Measurements from ENCODE around the gene PTPRE. TPM values are rescaled to one million over a fixed set of nuclear protein-coding genes. Genes with fewer than 3 reads are reported as not detected.

PTPRE gene
- total and polyA plus RNA-seq, 9 donors, result 2.1 to 15.5 (median 6.9) TPM

DNA sequence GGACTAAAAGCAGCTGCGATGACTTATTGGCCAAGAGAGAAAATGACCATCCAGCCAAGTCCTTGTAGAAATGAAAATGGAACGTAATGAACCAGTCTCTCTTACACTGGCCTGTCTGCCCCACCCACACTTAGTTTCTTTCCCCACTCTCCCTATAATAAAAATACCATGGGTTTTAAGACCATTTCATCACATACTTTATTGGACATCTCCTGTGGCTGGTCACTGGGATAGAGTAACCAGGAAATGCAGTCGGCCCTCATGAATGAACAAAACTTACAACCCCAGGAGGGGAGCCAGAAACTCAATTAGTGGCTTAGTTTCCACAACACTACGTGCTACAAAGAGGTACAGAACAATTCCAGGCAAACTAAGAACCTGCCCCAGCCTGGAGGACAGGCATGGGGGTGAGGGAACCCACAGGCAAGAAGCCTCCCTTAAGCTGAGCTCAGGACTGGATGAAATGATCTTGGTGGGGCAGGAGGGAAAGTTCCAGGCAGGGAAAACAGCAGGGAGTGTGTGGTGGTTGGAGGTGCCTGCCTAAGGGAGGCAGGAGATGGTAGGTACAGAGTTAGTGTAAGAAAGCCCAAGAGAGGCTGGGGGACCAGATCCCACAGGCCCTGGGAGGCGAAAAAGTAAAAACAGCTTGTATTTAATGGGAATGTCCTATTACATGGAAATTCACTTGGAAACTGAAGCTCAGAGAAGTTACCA, 189.7 kb downstream of the PTPRE start:
- Histone ChIP-seq H3K36me3 (no peaks in the 10 kb centered on the region), H3K27me3 (no peaks in the 10 kb centered on the region), H3K4me3 (no peak overlapping the region), H3K4me1 (ENCODE audit: insufficient read depth) (no peaks in the 10 kb centered on the region), H3K9me3 (no peaks in the 10 kb centered on the region), H3K27ac (no peak overlapping the region)
- WGBS, 3 donors, result 89 to 91% (median 89%) methylated on average over 5 of the region's 5 CpGs
- TF ChIP-seq EP300 (IDR thresholded peaks at IDR 0.05), result no peak
- intact Hi-C loops (cut with DNase I), result no loop called here
- no peak for DNase-seq

DNA sequence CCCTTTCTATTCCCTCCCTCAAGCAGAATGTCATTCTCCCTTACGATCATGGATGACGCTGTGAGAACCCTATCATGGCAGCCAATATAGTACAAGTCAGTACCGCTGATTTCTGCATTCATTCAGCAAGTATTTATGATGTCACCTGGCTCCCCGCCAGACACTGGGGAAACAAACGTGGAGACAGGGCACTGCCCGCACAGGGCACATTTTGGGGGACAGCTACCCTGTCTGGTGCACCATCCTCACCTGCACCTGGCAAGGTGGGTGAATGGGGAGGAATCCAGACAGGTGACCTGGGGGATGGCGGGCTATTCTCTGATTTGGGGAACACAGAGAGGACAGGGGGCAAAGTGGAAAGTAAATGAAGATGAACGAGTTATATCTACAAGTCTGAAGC, 190.9 kb downstream of the PTPRE start:
- no peaks in the 10 kb centered on the region for H3K36me3 ChIP-seq
- no peaks in the 10 kb centered on the region for H3K4me1 ChIP-seq (ENCODE audit: insufficient read depth)
- no peak overlapping the region for H3K27ac ChIP-seq
- no peak for TF ChIP-seq EP300 (IDR thresholded peaks at IDR 0.05)
- intact Hi-C loops (cut with DNase I), result no loop called here
- H3K27me3 ChIP-seq, result no peaks in the 10 kb centered on the region
- WGBS, 3 donors, result 81 to 84% (median 84%) methylated on average over 8 of the region's 8 CpGs
- H3K4me3 ChIP-seq, result no peak overlapping the region
- DNase-seq, result no peak
- no peaks in the 10 kb centered on the region for H3K9me3 ChIP-seq

DNA sequence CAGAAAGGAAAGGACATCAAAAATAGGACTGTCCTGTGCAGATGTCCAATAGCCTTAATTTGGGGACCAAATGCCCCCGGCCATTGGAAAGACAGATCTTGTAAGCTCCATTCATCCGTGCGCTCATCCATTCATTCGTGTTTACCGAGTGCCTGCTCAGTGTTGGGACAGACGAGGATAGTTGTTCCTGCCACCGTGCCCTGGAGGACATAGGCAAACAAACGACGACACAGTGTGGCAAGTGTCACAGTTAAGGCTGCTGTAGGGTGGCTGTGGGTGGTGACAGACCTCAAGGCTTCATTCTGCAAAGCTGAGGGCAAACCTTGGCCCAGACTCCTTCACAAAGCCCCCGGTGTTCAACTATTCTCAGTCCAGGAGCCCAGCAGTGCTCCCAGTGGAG, 191.7 kb downstream of the PTPRE start:
- DNase-seq, result no peak
- H3K4me1 ChIP-seq (ENCODE audit: insufficient read depth), result no peaks in the 10 kb centered on the region
- TF ChIP-seq POLR2A (IDR thresholded peaks at IDR 0.05) (no peak), EP300 (IDR thresholded peaks at IDR 0.05) (no peak)
- TF ChIP-seq, protein P1, sequence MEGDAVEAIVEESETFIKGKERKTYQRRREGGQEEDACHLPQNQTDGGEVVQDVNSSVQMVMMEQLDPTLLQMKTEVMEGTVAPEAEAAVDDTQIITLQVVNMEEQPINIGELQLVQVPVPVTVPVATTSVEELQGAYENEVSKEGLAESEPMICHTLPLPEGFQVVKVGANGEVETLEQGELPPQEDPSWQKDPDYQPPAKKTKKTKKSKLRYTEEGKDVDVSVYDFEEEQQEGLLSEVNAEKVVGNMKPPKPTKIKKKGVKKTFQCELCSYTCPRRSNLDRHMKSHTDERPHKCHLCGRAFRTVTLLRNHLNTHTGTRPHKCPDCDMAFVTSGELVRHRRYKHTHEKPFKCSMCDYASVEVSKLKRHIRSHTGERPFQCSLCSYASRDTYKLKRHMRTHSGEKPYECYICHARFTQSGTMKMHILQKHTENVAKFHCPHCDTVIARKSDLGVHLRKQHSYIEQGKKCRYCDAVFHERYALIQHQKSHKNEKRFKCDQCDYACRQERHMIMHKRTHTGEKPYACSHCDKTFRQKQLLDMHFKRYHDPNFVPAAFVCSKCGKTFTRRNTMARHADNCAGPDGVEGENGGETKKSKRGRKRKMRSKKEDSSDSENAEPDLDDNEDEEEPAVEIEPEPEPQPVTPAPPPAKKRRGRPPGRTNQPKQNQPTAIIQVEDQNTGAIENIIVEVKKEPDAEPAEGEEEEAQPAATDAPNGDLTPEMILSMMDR (IDR thresholded peaks at IDR 0.05), result no peak
- no peak overlapping the region for H3K4me3 ChIP-seq
- no peaks in the 10 kb centered on the region for H3K9me3 ChIP-seq
- H3K27ac ChIP-seq, result no peak overlapping the region
- 95 to 98% (median 96%) methylated on average over 10 of the region's 10 CpGs for WGBS, 3 donors
- no peaks in the 10 kb centered on the region for H3K36me3 ChIP-seq
- intact Hi-C loops (cut with DNase I), result no loop called here
- no peaks in the 10 kb centered on the region for H3K27me3 ChIP-seq

DNA sequence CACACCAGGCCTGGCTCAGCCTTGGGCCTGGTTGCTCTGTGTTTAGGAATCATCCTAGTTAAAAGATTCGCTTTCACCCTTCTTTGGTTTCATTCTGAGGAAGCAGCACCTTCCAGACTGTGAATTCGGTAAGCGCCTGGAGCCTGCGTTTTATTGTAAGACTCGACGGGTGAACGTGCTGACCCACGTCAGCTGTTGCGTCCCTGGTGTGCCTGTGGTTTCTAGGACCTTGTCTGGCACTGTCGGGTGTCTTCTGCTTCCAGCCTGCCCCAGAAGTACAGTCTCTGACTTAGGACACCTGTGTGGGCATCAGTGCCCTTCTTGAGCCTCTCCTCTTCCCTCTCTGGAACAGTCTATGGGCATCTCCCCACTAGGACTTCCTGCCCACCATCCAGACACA, 193.0 kb downstream of the PTPRE start:
- H3K27me3 ChIP-seq, result no peaks in the 10 kb centered on the region
- H3K9me3 ChIP-seq, result no peaks in the 10 kb centered on the region
- no peaks in the 10 kb centered on the region for H3K4me1 ChIP-seq (ENCODE audit: insufficient read depth)
- H3K27ac ChIP-seq, result no peak overlapping the region
- H3K36me3 ChIP-seq, result no peaks in the 10 kb centered on the region
- intact Hi-C loops (cut with DNase I), result no loop called here
- 91 to 98% (median 96%) methylated on average over 10 of the region's 10 CpGs for WGBS, 3 donors
- no peak overlapping the region for H3K4me3 ChIP-seq
- no peak for TF ChIP-seq EP300 (IDR thresholded peaks at IDR 0.05)
- TF ChIP-seq POLR2A (IDR thresholded peaks at IDR 0.05), result no peak
- TF ChIP-seq, protein P1 (IDR thresholded peaks at IDR 0.05), result no peak
- DNase-seq, result no peak

DNA sequence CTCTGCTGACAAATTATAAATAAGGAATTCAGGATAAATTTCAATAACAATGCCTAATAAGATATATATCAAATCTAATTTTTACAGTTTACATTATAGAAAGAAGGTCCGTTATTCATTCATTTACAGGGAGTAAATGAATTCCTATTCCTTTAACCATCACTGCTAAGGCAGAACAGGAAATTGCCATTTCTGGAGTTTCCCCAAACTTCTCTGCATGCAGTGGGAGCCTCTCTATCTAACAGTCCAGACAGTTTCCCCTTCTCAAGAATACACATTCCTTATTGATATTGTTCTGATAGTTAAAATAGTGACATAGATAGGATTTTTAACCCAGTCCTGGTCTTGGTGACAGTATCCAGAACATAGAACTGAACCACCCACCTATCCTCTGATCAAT, 195.0 kb downstream of the PTPRE start:
- Histone ChIP-seq H3K36me3 (no peaks in the 10 kb centered on the region), H3K4me3 (no peak overlapping the region), H3K27ac (no peak overlapping the region), H3K9me3 (no peaks in the 10 kb centered on the region), H3K4me1 (ENCODE audit: insufficient read depth) (no peaks in the 10 kb centered on the region), H3K27me3 (no peaks in the 10 kb centered on the region)
- 72 to 90% (median 79%) methylated on average over 1 of the region's 1 CpG for WGBS, 3 donors
- DNase-seq, result no peak
- TF ChIP-seq POLR2A (IDR thresholded peaks at IDR 0.05) (no peak), EP300 (IDR thresholded peaks at IDR 0.05) (no peak)
- TF ChIP-seq, protein P1 (IDR thresholded peaks at IDR 0.05), result no peak
- intact Hi-C loops (cut with DNase I), result no loop called here
